HG03108 (cell line): Measurements from ENCODE around the gene OST4.

Source experiments
- ATAC-seq: cut with Tn5 transposase; IDR thresholded peaks from one replicate; pipeline ENCODE4 v1.9.1; 2021; ENCODE audit warnings: moderate library complexity; ENCODE audit not compliant: unreplicated experiment

Gene OST4

DNA sequence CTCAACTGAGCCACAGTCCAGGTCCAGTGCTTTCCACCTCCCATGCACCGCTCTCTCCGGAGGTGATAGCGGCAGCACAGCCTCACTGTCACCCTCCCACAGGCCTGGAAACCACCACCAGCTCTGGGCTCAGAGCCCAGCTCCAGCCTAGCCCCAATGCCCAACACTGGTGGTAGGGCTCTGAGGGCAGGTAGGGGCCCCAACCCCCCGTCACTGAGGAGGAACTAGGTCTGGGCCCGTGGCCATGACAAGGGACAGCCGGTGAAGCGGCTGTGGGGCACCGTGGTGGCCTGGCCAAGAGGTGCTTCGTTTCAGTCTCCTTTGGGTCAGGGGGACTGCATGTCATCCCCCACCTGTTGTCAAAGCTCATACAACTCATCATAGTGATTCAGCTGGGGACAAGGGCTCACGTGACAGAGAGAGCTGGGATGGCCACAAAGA, 44.2 kb downstream of the OST4 start:
- ATAC-seq: no peak

DNA sequence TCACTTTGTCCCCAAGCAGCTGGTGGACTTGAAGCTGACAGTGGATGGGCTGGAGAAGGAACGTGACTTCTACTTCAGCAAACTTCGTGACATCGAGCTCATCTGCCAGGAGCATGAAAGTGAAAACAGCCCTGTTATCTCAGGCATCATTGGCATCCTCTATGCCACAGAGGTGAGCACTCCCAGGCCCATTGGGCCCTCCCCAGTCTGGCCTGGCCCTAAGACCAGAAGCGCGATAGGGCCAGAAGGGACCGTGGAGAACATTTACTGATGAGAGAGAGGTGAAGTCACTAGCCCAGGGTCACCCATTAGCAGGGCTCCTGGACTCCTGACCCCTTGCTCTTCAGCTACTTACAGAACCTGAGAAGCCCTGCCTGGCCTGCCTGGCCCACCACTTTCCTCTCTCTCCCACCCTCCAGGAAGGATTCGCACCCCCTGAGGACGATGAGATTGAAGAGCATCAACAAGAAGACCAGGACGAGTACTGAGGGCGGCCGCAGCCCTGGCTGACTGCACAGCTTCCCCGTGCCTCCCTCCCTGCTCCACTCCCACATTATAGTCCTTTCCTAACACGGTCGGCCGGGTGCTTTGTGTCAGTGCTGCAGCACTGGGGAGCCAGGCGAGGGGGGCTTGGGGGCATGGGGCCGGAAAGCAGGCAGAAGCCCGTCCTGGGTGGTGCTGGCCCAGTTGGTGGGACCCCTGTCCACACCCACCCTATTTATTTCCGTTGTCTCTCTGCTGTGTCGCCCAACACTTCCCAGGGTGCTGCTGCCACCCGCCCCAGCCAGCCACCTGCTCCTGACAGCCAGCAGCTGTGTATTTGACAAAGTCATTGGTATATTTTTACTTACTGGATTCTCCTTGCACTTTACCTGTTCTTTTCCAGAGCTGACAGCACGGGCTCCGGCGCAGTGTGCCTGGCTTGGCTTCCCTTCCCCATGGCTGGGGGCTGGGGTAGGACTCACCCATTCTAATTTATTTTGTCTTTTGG, 45.3 kb downstream of the OST4 start:
- no peak for ATAC-seq

DNA sequence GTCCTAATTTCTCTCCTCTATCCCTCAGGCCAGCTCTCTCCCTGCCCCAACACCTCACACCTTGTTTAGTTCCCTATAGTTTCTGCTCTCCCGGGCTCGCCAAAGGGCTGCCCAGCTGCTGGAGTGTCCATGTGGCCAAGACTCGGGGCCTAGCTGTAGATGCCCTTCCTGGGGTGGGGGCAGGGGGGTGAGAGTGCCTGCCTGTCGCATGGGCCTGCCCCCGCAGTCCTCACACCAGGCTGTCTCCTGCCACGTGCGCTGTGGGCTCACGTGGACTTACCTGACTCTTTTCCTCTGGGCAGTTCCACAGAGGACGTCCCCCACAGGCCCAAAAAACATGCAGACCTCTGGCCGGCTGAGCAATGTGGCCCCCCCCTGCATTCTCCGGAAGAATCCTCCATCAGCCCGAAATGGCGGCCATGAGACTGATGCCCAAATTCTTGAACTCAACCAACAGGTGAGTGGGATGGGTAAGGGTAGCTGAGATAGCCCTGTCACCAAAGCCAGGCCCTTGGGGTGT, 46.1 kb downstream of the OST4 start:
- no peak for ATAC-seq

DNA sequence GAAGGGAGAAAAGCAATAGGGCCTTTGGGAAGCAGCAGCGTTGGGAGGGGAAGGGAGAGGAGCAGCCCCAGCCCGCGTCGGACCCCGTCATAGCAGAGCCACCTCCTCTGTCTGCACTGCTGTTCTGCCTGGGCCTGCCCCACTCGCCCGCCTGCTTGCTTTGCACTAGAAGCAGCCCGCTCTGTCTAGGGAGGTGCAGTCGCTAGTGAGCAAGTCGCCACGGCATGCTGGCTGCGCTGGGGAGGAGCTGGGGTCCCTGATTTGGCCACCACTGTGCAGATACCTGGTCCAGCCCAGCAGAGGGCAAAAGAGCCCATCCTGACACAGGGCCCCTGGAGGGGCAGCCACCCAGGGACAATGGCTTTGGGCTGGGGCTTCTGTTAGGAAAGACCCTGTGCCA, 46.6 kb downstream of the OST4 start:
- ATAC-seq: no peak

DNA sequence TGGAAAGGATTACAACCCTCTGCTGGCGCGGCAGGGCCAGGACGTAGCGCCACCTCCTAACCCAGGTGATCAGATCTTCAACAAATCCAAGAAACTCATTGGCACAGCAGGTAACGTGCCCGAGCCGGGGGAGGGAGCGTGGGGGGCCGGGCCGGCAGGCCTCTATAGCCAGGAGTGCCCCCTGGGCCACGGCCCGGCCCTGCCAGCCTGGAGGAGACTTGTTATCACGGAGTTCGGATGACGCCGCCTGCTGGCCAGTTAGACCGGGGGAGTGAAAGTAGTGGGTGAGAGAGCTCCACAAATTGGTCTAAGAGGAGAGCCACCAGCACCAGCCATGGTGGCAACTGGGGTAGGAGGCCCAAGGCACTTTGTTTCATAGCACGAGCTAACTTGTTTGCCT, 47.3 kb downstream of the OST4 start:
- no peak for ATAC-seq

DNA sequence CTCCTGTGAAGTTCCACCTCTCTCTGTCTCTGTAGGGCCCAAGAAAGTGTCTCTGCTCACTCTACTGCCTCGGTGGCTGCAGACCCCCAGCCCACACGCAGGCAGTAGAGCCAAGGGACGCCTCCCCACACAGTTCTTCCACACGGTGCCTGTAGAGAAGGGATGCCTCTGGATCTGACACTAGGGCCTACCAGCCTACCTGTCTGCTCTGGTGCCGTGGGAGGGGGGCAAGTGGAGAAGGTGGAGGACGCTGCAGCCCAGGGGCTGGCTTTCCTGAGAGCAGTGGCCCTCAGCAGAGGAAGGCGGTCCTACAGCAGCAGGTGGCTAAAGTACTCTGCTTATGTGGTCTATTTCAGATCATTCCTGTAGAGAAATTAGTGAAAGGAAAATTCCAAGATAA, 47.7 kb downstream of the OST4 start:
- ATAC-seq: no peak

DNA sequence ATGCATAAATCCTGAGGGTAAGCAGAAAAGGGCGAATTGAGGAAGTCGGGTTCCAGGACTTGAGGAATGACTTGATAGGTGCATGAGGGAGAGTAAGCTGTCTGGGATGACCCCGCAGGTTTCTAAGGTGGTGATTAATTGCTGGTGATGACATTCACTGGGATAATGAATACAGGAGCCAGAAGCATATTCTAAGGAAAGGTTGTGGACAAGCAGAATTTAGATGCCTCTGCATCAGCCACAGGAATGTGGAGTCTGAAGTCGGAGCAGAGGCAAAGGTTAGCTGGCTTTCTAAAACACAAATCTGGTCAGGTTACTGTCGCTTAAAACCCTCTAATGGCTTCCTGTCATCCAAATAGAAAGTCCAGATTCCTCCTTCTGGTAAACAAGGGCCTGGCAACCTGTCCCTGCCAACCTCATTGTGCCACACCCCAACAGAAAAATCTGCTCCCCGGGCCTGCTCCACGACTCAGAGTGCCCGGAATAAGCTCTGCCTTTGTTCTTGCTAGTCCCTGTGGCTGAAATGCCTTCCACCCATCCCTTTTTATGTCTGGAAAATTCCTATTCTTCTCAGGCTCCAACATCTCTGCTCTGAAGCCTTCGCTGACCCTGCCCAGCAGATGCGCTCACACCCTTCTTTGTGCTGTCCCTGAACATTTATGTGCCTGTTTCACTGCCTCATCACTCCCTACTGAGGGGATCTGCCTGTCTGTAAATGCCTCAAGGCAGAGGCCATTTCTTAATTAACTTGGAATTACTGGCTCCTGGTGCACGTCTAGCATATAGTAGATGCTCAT, 50.0 kb downstream of the OST4 start:
- ATAC-seq: no peak
